IMR-90 (cell line): Measurements from ENCODE around the gene TASP1. TPM values are rescaled to one million over a fixed set of nuclear protein-coding genes. Genes with fewer than 3 reads are reported as not detected.

Experiments
- ATAC-seq: fragments of 200-7000 bp; cut with Tn5 transposase; 2 replicates; pipeline ENCODE4 v1.9.1; 2020; ENCODE audit warnings: low read depth, mild to moderate bottlenecking, moderate library complexity
- BruUV-seq: library from RNA; stranded (reverse); fragments of 400-500 nt; replicated peaks from 2 replicates; lab custom pipeline; 2021; lab: Mats Ljungman, UMichigan
- CTCF ChIA-PET: fragments of 300-600 bp; formaldehyde crosslinking; extraction: SDS; loops from one replicate; lab custom pipeline; 2021; ENCODE audit warnings: antibody characterized with exemption; lab: Yijun Ruan, JAX
- POLR2A ChIA-PET: fragments of 300-600 bp; sonication (Branson Sonifier 250); formaldehyde crosslinking; loops from one replicate; lab custom pipeline; 2022; ENCODE audit warnings: antibody characterized with exemption; ENCODE audit not compliant: unreplicated experiment; lab: Charles Lee
- DNase-seq: peaks from one replicate; pipeline ENCODE4 v3.0.0; 2013
- H2AFZ ChIP-seq: replicated peaks from 2 replicates; pipeline ENCODE3; 2013; ENCODE audit warnings: low read length, mild to moderate bottlenecking; ENCODE audit not compliant: poor library complexity
- H2AK5ac ChIP-seq: 2 replicates; pipeline ENCODE4 v1.6.1; 2013; ENCODE audit warnings: low read depth, low read length, inconsistent platforms
- H2AK9ac ChIP-seq: replicated peaks from 2 replicates; pipeline ENCODE3; 2013; ENCODE audit warnings: mild to moderate bottlenecking, low read depth, low read length, moderate library complexity; ENCODE audit not compliant: poor library complexity
- H2BK120ac ChIP-seq: 2 replicates; pipeline ENCODE4 v1.6.1; 2013; ENCODE audit warnings: low read depth, low read length, inconsistent platforms
- H2BK15ac ChIP-seq: 3 replicates; pipeline ENCODE4 v1.6.1; 2013; ENCODE audit warnings: low read depth, low read length, inconsistent platforms
- H2BK20ac ChIP-seq: 2 replicates; pipeline ENCODE4 v1.6.1; 2013; ENCODE audit warnings: low read depth, mild to moderate bottlenecking, inconsistent platforms, low read length, moderate library complexity
- H2BK5ac ChIP-seq: 2 replicates; pipeline ENCODE4 v1.6.1; 2013; ENCODE audit warnings: mild to moderate bottlenecking, low read depth, low read length, inconsistent platforms; ENCODE audit not compliant: poor library complexity, severe bottlenecking
- H3K14ac ChIP-seq: replicated peaks from 2 replicates; pipeline ENCODE4 v1.6.1; 2013; ENCODE audit warnings: low read depth, low read length, inconsistent platforms
- H3K18ac ChIP-seq: 2 replicates; pipeline ENCODE4 v1.6.1; 2013; ENCODE audit warnings: low read depth, low read length, control low read depth
- H3K23ac ChIP-seq: 2 replicates; pipeline ENCODE4 v1.6.1; 2013; ENCODE audit warnings: low read depth, low read length, inconsistent platforms
- H3K27ac ChIP-seq: 2 replicates; pipeline ENCODE4 v1.5.1; 2013; ENCODE audit warnings: mild to moderate bottlenecking, control low read depth, low read length; ENCODE audit not compliant: insufficient read depth
- H3K27me3 ChIP-seq: 2 replicates; pipeline ENCODE4 v1.6.1; 2013; ENCODE audit warnings: low read length; ENCODE audit not compliant: control insufficient read depth, insufficient read depth
- H3K36me3 ChIP-seq: 2 replicates; pipeline ENCODE4 v1.6.1; 2013; ENCODE audit warnings: low read length, mixed read lengths; ENCODE audit not compliant: control insufficient read depth, insufficient read depth
- H3K4ac ChIP-seq: 2 replicates; pipeline ENCODE4 v1.6.1; 2013; ENCODE audit warnings: low read depth, low read length, inconsistent platforms
- H3K4me1 ChIP-seq: 2 replicates; pipeline ENCODE4 v1.6.1; 2013; ENCODE audit warnings: low read length, mixed read lengths; ENCODE audit not compliant: control insufficient read depth, insufficient read depth
- H3K4me2 ChIP-seq: 2 replicates; pipeline ENCODE4 v1.6.1; 2013; ENCODE audit warnings: low read depth, mild to moderate bottlenecking, control low read depth, low read length, moderate library complexity
- H3K4me3 ChIP-seq: 2 replicates; pipeline ENCODE4 v1.5.1; 2013; ENCODE audit warnings: low read depth, mild to moderate bottlenecking, control low read depth, low read length, moderate library complexity; ENCODE audit not compliant: insufficient read depth
- H3K56ac ChIP-seq: 2 replicates; pipeline ENCODE4 v1.6.1; 2013; ENCODE audit warnings: low read length, inconsistent platforms; ENCODE audit not compliant: insufficient read depth; ENCODE audit errors: extremely low read depth
- H3K79me1 ChIP-seq, 2 experiments: 2 replicates each; pipeline ENCODE4 v1.6.1; 2013; ENCODE audit warnings: low read length in 2 of 2, inconsistent platforms in 1 of 2, low read depth in 1 of 2
- H3K9ac ChIP-seq: 2 replicates; pipeline ENCODE4 v1.6.1; 2013; ENCODE audit warnings: low read depth, low read length, control low read depth
- H3K9me1 ChIP-seq: 2 replicates; pipeline ENCODE4 v1.6.1; 2013; ENCODE audit warnings: low read length, inconsistent platforms; ENCODE audit not compliant: insufficient read depth
- H3K9me3 ChIP-seq: 2 replicates; pipeline ENCODE4 v1.6.1; 2013; ENCODE audit warnings: low read length; ENCODE audit not compliant: control insufficient read depth, insufficient read depth
- H4K20me1 ChIP-seq: 2 replicates; pipeline ENCODE4 v1.6.1; 2013; ENCODE audit warnings: low read length, inconsistent platforms; ENCODE audit not compliant: insufficient read depth
- H4K5ac ChIP-seq: 2 replicates; pipeline ENCODE4 v1.6.1; 2013; ENCODE audit warnings: mild to moderate bottlenecking, low read depth, low read length, control low read depth
- H4K8ac ChIP-seq, 2 experiments: 2 replicates each; pipeline ENCODE4 v1.6.1; 2013; ENCODE audit warnings: low read depth in 2 of 2, low read length in 2 of 2, control low read depth in 1 of 2, inconsistent platforms in 1 of 2
- H4K91ac ChIP-seq: 2 replicates; pipeline ENCODE4 v1.6.1; 2013; ENCODE audit warnings: low read depth, low read length, inconsistent platforms; ENCODE audit not compliant: insufficient read depth
- BHLHE40 ChIP-seq: fragments of 150-350 bp; IDR thresholded peaks from 2 replicates; pipeline ENCODE4 v1.6.1; 2016; ENCODE audit warnings: mild to moderate bottlenecking, low read depth, low read length
- CEBPB ChIP-seq: IDR thresholded peaks from 2 replicates; pipeline ENCODE4 v1.6.1; 2012; ENCODE audit warnings: low read depth, low read length, improper control_type of control experiment
- CHD1 ChIP-seq: IDR thresholded peaks from 2 replicates; pipeline ENCODE4 v1.6.1; 2012; ENCODE audit warnings: low read depth, low read length, improper control_type of control experiment
- MAFK ChIP-seq: IDR thresholded peaks from 2 replicates; pipeline ENCODE4 v1.6.1; 2012; ENCODE audit warnings: low read depth, low read length, improper control_type of control experiment
- MXI1 ChIP-seq: IDR thresholded peaks from 2 replicates; pipeline ENCODE4 v1.6.1; 2012; ENCODE audit warnings: low read depth, mild to moderate bottlenecking, low read length, moderate library complexity, borderline replicate concordance
- NFE2L2 ChIP-seq: fragments of 150-350 bp; IDR thresholded peaks from 2 replicates; pipeline ENCODE4 v1.6.1; 2016; ENCODE audit warnings: low read depth, mild to moderate bottlenecking, low read length
- SMC3 ChIP-seq: fragments of 150-350 bp; IDR thresholded peaks from 2 replicates; pipeline ENCODE4 v1.6.1; 2016; ENCODE audit warnings: low read depth, mild to moderate bottlenecking, antibody characterized with exemption, low read length, moderate library complexity
- WGBS, 2 experiments: methylation state at CpG; one replicate each; pipeline versions ENCODE4 v1.1.5 to v1.1.7; 2013; ENCODE audit warnings: missing lambda C conversion rate in 2 of 2; ENCODE audit not compliant: insufficient read length in 1 of 2; ENCODE audit errors: extremely low coverage in 2 of 2; 5-methylcytosine and 5-hydroxymethylcytosine counted together
- dilution Hi-C: fragments of 300-500 bp; cut with HindIII; formaldehyde crosslinking; loops from one replicate; pipeline ENCODE4 v1.14.3; 2018; ENCODE audit warnings: low sequenced_read_pairs; ENCODE audit not compliant: unreplicated experiment
- in situ Hi-C: fragments of 300-500 bp; cut with MboI; formaldehyde crosslinking; loops from 3 replicates; pipeline ENCODE4 v1.14.3; 2019; ENCODE audit warnings: low sequenced_read_pairs, inconsistent platforms, mixed read lengths
- intact Hi-C: fragments of 100-400 bp; cut with micrococcal nuclease; formaldehyde crosslinking; loops from 2 replicates; pipeline ENCODE4 v1.10.0; 2022
- polyA plus RNA-seq, 3 experiments: library from polyadenylated mRNA; depleted of rRNA; stranded (reverse); fragments of >200 nt; gene quantifications; 2 replicates each; pipeline ENCODE4 v1.2.3, GENCODE V29; 2012; ENCODE audit warnings: low replicate concordance in 1 of 3
- total RNA-seq: library from RNA; depleted of rRNA; stranded (reverse); fragments of >200 nt; gene quantifications from 2 replicates; pipeline ENCODE4 v1.2.3, GENCODE V29; 2012

TASP1 gene
- total and polyA plus RNA-seq, 2 of the 4 experiments (the other 2 are of a cell fraction), result 3.9 to 7.9 TPM

DNA sequence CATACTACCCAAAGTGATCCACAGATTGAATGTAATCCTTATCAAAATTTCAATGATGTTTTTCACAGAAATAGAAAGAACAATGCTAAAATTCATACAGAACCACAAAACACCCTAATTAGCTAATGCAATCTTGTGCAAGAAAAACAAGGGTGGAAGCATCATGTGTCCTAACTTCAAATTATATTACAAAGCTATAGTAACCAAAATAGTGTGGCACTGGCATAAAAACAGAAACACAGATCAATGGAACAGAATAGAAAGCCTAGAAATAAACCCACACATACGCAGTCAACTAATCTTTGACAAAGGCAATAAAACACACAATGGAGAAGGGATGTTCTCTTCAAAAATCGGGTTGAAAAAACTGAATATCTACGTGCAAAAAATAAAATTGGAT lies 131.1 kb downstream of the TASP1 start:
- dilution Hi-C loops (no loop called here), intact Hi-C loops (no loop called here), in situ Hi-C loops (no loop called here)
- Histone ChIP-seq H3K4me2 (no peak overlapping the region), H2AK9ac (no peak overlapping the region), H3K4me1 (no peaks in the 10 kb centered on the region; the same call in 1 of the 2 replicates), H4K91ac (no peak overlapping the region), H3K9me3 (no peaks in the 10 kb centered on the region; the same call in 1 of the 2 replicates), H2AFZ (no peak overlapping the region), H3K4ac (no peak overlapping the region), H3K56ac (no peak overlapping the region), H3K27me3 (no peaks in the 10 kb centered on the region), H3K9ac (no peak overlapping the region), H3K4me3 (no peak overlapping the region), H3K27ac (no peak overlapping the region), H2BK15ac (no peak overlapping the region), H3K23ac (no peak overlapping the region), H2BK120ac (no peak overlapping the region), H3K79me1 (no peaks in the 10 kb centered on the region; a peak in 1 of 4 replicates), H2BK5ac (no peak overlapping the region), H2AK5ac (no peak overlapping the region), H4K8ac (no peak overlapping the region), H3K9me1 (no peaks in the 10 kb centered on the region), H3K18ac (no peak overlapping the region), H3K36me3 (no peaks in the 10 kb centered on the region; the same call in 1 of the 2 replicates), H4K5ac (no peak overlapping the region), H2BK20ac (no peak overlapping the region), H3K14ac (no peak overlapping the region), H4K20me1 (no peaks in the 10 kb centered on the region)
- ChIA-PET POLR2A (no interaction called here), CTCF (no interaction called here)
- no CpG with 5 or more reads among the region's 3 CpGs for WGBS, 2 experiments
- no TSS peak for BruUV-seq
- TF ChIP-seq CEBPB (no peak), MXI1 (no peak), MAFK (no peak), BHLHE40 (no peak), SMC3 (no peak), CHD1 (no peak), NFE2L2 (no peak)
- DNase-seq (no peak), ATAC-seq (no peak)
